T-helper 1 cell treated with Interleukin-12 subunit alpha and Interleukin-12 subunit beta and Interleukin-4 antibody, amounts not matched to agents 30 ng/mL and 1 ng/mL, for 36 hours (primary cell): ENCODE results near the gene USP5. TPM values are rescaled to one million over a fixed set of nuclear protein-coding genes. Genes with fewer than 3 reads are reported as not detected.

Source experiments
- intact Hi-C: fragments of 100-400 bp; cut with micrococcal nuclease; formaldehyde crosslinking; loops from one replicate; pipeline ENCODE4 v1.15.1; 2024
- total RNA-seq: library from RNA; stranded (reverse); gene quantifications from 2 replicates; pipeline ENCODE4 v1.2.3, GENCODE V29; 2022

Gene USP5
- total RNA-seq, 1 donor from 2014 or later = 115 TPM

GRCh38 chr12:6825398-6826124, 26.4 kb upstream of the USP5 start:
- intact Hi-C loops = loop anchor here (1.0 to 2.0 kb wide), 6 partner anchors 33 to 208 kb away; partner anchors contain the start of gene MLF2

GRCh38 chr12:6826125-6826733, 25.7 kb upstream of the USP5 start:
- intact Hi-C loops = no loop called here

GRCh38 chr12:6826734-6827436, 25.1 kb upstream of the USP5 start:
- intact Hi-C loops = no loop called here

- intact Hi-C loops = no loop called here
These were observed 24.5 kb upstream of the USP5 start for GRCh38 chr12:6827437-6827911.

GRCh38 chr12:6827982-6828780, 23.8 kb upstream of the USP5 start, which contains the start of gene P3H3:
TSS of gene P3H3 (plus strand) at chr12:6828407. CDS start at chr12:6828441, 34 bp downstream.
- intact Hi-C loops = loop anchor here (2.0 kb wide), 1 partner anchor 259 kb away; the partner anchor contains the start of gene NOP2

GRCh38 chr12:6828781-6829535, 23.0 kb upstream of the USP5 start:
- intact Hi-C loops = loop anchor here (2.0 kb wide), 1 partner anchor 260 kb away; the partner anchor contains the start of gene NOP2

GRCh38 chr12:6829536-6830220, 22.3 kb upstream of the USP5 start:
- intact Hi-C loops = loop anchor here (2.0 kb wide), 1 partner anchor 261 kb away; the partner anchor contains the start of gene NOP2

- intact Hi-C loops = no loop called here
These were observed 21.6 kb upstream of the USP5 start for GRCh38 chr12:6830286-6830890.

GRCh38 chr12:6830999-6831398, 21.0 kb upstream of the USP5 start:
- intact Hi-C loops = no loop called here

GRCh38 chr12:6831450-6831995, 20.4 kb upstream of the USP5 start:
- intact Hi-C loops = no loop called here

GRCh38 chr12:6832125-6832524, 19.8 kb upstream of the USP5 start:
- intact Hi-C loops = no loop called here

GRCh38 chr12:6833189-6833890, 18.6 kb upstream of the USP5 start:
- intact Hi-C loops = no loop called here

GRCh38 chr12:6834254-6834653, 17.7 kb upstream of the USP5 start:
- intact Hi-C loops = loop anchor here (2.0 kb wide), 1 partner anchor 145 kb away; the partner anchor contains the start of gene ZNF384

GRCh38 chr12:6834873-6835272, 17.1 kb upstream of the USP5 start:
- intact Hi-C loops = loop anchor here (1.0 to 2.0 kb wide), 4 partner anchors 16 to 218 kb away; partner anchors contain the start of genes CDCA3, MLF2 and ZNF384

GRCh38 chr12:6836851-6837250, 15.1 kb upstream of the USP5 start:
- intact Hi-C loops = no loop called here

GRCh38 chr12:6837370-6838060, 14.4 kb upstream of the USP5 start:
- intact Hi-C loops = no loop called here

GRCh38 chr12:6838854-6839253, 13.1 kb upstream of the USP5 start:
- intact Hi-C loops = no loop called here
